ENCODE measurements around the gene SHFL. TPM values are rescaled to one million over a fixed set of nuclear protein-coding genes. Genes with fewer than 3 reads are reported as not detected.

Gene SHFL
- total RNA-seq, 4 donors from 2014 or later = 2.2 to 11.2 (median 2.8) TPM

GRCh38 chr19:10116085-10116865 lies 30.2 kb downstream of the SHFL start:
- H3K4me3 ChIP-seq = no peak overlapping the region
- H3K9me3 ChIP-seq = no peaks in the 10 kb centered on the region
- in situ Hi-C loops (cut with MboI; ENCODE audit: low sequenced_read_pairs in 4 of 4) (no loop called here), intact Hi-C loops (cut with DNase I; ENCODE audit: low total_unique reads) (loop anchor here (5.0 to 10.0 kb wide), 5 partner anchors 79 to 286 kb away; partner anchors contain the start of genes CDC37, DNMT1, ICAM3 and MRPL4)
- H3K27me3 ChIP-seq = no peaks in the 10 kb centered on the region
- ATAC-seq (peak; percentile 79 to 87), DNase-seq (peak; percentile 87 to 92)
- H3K4me1 ChIP-seq = peaks cover 13 to 31% of the 10 kb centered on the region in 2 donors
- no peak for TF ChIP-seq POLR2A (IDR thresholded peaks at IDR 0.05)
- TF ChIP-seq CTCF (IDR thresholded peaks at IDR 0.05 in 4 of 5, conservative IDR thresholded peaks at IDR 0.05 in 1 of 5) = no peak
- H3K36me3 ChIP-seq = peaks cover 0 to 47% of the 10 kb centered on the region in 2 donors
- H3K27ac ChIP-seq = peak overlapping the region; percentile 60 to 83 (median 78)

GRCh38 chr19:10116866-10117616 lies 30.9 kb downstream of the SHFL start:
- TF ChIP-seq CTCF (IDR thresholded peaks at IDR 0.05 in 4 of 5, conservative IDR thresholded peaks at IDR 0.05 in 1 of 5) = no peak
- no peak for TF ChIP-seq POLR2A (IDR thresholded peaks at IDR 0.05)
- in situ Hi-C loops (cut with MboI; ENCODE audit: low sequenced_read_pairs in 4 of 4) (no loop called here), intact Hi-C loops (cut with DNase I; ENCODE audit: low total_unique reads) (loop anchor here (5.0 to 10.0 kb wide), 5 partner anchors 78 to 285 kb away; partner anchors contain the start of genes CDC37, DNMT1, ICAM3 and MRPL4)
- peak overlapping the region; percentile 60 to 83 (median 78) for H3K27ac ChIP-seq
- H3K36me3 ChIP-seq = peaks cover 0 to 41% of the 10 kb centered on the region in 2 donors
- peaks cover 13 to 31% of the 10 kb centered on the region in 2 donors for H3K4me1 ChIP-seq
- no peaks in the 10 kb centered on the region for H3K9me3 ChIP-seq
- H3K27me3 ChIP-seq = no peaks in the 10 kb centered on the region
- DNase-seq = no peak
- no peak overlapping the region for H3K4me3 ChIP-seq
- no peak for ATAC-seq

- in situ Hi-C loops (cut with MboI; ENCODE audit: low sequenced_read_pairs in 4 of 4) (no loop called here), intact Hi-C loops (cut with DNase I; ENCODE audit: low total_unique reads) (loop anchor here (5.0 to 10.0 kb wide), 5 partner anchors 76 to 283 kb away; partner anchors contain the start of genes CDC37, DNMT1, ICAM3 and MRPL4)
- Histone ChIP-seq H3K4me1 (peaks cover 13 to 31% of the 10 kb centered on the region in 2 donors), H3K27me3 (no peaks in the 10 kb centered on the region), H3K27ac (peak overlapping the region; percentile 86 to 92 (median 89)), H3K36me3 (peaks cover 0 to 41% of the 10 kb centered on the region in 2 donors), H3K9me3 (no peaks in the 10 kb centered on the region), H3K4me3 (peak overlapping the region; percentile 77 to 98 (median 87))
- ATAC-seq = peak in 1 of 2 donors; percentile 2
- TF ChIP-seq CTCF (IDR thresholded peaks at IDR 0.05 in 4 of 5, conservative IDR thresholded peaks at IDR 0.05 in 1 of 5) (no peak), POLR2A (IDR thresholded peaks at IDR 0.05) (no peak)
- no peak for DNase-seq
Observed at GRCh38 chr19:10118960-10119359, 32.8 kb downstream of the SHFL start.

- H3K9me3 ChIP-seq = no peaks in the 10 kb centered on the region
- peak overlapping the region in 2 of 4 donors; percentile 39 to 86 for H3K27ac ChIP-seq
- peaks cover 13 to 29% of the 10 kb centered on the region in 2 donors for H3K4me1 ChIP-seq
- DNase-seq (no peak), ATAC-seq (no peak)
- TF ChIP-seq CTCF (IDR thresholded peaks at IDR 0.05 in 4 of 5, conservative IDR thresholded peaks at IDR 0.05 in 1 of 5) (no peak), POLR2A (IDR thresholded peaks at IDR 0.05) (no peak)
- in situ Hi-C loops (cut with MboI; ENCODE audit: low sequenced_read_pairs in 4 of 4) = no loop called here
- peaks cover 0 to 29% of the 10 kb centered on the region in 2 donors for H3K36me3 ChIP-seq
- H3K27me3 ChIP-seq = no peaks in the 10 kb centered on the region
- no peak overlapping the region for H3K4me3 ChIP-seq
- intact Hi-C loops (cut with DNase I; ENCODE audit: low total_unique reads) = no loop called here
Observed at GRCh38 chr19:10120538-10121189, 34.5 kb downstream of the SHFL start.

All from gastrocnemius medialis (tissue), 4 donors.